Measurements from ENCODE around the gene LRBA.

LRBA gene

DNA sequence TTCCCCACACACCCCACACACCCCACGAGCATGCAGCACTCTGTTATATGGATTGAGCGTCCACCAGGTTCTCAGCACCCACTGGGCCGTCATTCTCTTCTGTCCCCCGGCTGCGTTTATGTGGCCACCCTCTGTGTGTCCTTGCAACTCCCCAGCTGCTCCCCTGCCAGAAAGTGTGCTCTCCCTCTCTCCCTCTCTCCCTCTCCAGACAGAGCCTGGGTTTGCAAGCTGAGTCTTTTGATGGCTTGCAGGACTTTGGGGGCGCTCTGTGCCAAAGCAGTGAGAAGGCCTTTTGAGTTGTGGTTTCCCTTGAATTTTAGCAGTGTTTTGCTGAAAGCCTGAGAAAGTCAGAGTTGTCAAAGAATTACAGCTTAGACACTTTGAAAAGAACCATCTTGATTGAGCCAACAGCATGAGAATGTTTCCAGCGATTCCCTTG lies 763.3 kb downstream of the LRBA start:
- no peaks in the 10 kb centered on the region for H3K4me1 Mint-ChIP-seq
- H3K9me3 Mint-ChIP-seq, result no peaks in the 10 kb centered on the region
- DNase-seq (no peak), ATAC-seq (no peak)
- H3K36me3 Mint-ChIP-seq (ENCODE audit: low read depth), result no peaks in the 10 kb centered on the region
- no peaks in the 10 kb centered on the region for H3K27me3 Mint-ChIP-seq
- H3K4me3 Mint-ChIP-seq, result no peak overlapping the region
- no peak overlapping the region for H3K27ac Mint-ChIP-seq

DNA sequence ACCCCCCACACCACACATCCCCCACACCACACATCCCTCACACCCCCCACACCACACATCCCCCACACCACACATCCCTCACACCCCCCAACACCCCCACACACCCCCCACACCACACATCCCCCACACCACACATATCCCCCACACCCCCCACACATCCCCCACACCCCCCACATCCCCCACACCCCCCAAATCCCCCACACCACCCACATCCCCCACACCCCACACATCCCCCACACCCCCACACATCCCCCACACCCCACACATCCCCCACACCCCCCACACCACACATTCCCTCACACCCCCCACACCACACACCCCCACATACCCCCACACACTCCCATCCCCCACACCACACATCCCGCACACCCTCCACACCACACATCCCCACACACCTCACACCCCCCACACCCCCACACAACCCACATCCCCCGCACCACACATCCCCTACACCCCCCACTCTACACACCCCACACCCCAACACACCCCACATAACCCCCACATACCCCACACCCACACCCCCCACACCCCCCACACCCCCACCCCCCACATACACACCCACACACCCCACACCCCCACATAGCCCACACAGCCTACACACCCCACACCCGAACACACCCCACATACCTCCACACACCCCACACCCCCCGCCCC lies 764.0 kb downstream of the LRBA start:
- no peaks in the 10 kb centered on the region for H3K9me3 Mint-ChIP-seq
- H3K4me3 Mint-ChIP-seq, result no peak overlapping the region
- H3K27me3 Mint-ChIP-seq, result no peaks in the 10 kb centered on the region
- no peaks in the 10 kb centered on the region for H3K4me1 Mint-ChIP-seq
- DNase-seq (no peak), ATAC-seq (no peak)
- no peak overlapping the region for H3K27ac Mint-ChIP-seq
- no peaks in the 10 kb centered on the region for H3K36me3 Mint-ChIP-seq (ENCODE audit: low read depth)

DNA sequence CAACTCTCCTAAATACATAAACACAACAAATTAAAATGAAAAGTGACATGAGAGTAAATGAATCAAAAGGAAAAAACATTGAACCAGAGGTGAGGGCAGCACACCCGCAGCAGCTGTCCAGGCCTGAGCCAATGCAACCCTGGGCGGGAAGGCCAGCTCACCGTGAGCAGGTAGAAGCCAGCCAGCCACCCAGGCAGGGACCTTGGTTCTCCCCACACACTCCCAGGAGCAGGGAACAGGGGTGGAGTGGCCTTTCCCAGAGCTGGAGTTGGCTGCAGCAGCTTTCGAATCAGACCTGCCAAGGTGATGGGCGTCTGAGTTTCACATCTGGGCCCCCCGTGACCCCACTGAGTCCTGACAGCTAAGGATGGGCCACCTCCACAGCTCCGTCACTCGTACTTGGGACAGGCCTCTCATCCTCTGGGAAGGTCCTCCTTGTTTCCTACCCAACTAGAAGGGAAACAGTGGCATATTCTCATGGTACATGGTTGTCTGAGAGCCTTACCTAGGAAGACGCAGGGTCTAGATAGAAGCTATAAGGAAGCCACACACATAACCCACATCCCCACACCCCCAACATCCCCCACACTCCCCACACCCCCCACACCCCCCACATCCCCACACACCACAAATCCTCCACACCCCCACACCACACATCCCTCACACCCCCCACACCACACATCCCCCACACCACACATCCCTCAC lies 764.6 kb downstream of the LRBA start:
- Mint-ChIP-seq H3K9me3 (no peaks in the 10 kb centered on the region), H3K27me3 (no peaks in the 10 kb centered on the region), H3K4me1 (no peaks in the 10 kb centered on the region), H3K36me3 (ENCODE audit: low read depth) (no peaks in the 10 kb centered on the region), H3K4me3 (no peak overlapping the region), H3K27ac (no peak overlapping the region)
- DNase-seq, result no peak
- ATAC-seq, result no peak

DNA sequence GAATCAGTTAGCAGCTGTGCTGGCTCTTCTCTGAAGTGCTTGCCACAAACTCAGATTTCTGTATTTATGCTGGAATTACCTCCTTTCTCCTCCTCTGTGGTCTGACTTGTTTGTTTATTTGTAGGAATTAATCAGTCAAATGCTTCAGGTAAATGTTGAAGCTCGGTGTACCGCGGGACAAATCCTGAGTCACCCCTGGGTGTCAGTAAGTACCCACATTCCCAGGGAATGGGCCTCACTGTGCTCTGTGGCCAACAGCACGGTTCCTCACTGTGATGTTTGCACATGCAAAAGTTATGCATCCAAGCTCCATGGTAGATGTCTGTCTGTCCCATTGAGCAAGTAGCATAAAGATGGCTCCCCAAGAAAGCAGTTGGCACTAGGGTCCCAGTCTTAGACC lies 766.9 kb downstream of the LRBA start:
- H3K27me3 Mint-ChIP-seq, result peaks cover 2% of the 10 kb centered on the region
- no peaks in the 10 kb centered on the region for H3K9me3 Mint-ChIP-seq
- DNase-seq (no peak), ATAC-seq (no peak)
- H3K27ac Mint-ChIP-seq, result no peak overlapping the region
- H3K4me1 Mint-ChIP-seq, result no peaks in the 10 kb centered on the region
- H3K36me3 Mint-ChIP-seq (ENCODE audit: low read depth), result no peaks in the 10 kb centered on the region
- H3K4me3 Mint-ChIP-seq, result no peak overlapping the region

DNA sequence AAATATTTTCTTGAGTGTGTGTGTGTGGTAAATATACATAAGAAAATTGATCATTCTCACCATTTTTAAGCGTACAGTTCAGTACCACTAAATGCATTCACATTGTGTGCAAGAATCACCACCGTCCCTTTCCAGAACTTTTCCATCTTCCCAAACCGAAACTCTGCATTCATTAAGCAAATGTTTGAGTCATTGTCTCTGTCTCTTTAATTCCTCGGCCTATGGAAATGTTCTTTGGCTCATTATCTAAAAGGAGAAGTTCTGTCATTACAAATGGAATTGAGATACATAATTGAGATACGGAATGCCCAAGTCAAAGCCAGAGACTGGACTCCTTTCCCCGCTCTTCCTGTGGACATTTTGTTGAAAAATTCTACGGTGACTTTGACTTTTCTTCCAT lies 767.9 kb downstream of the LRBA start:
- Mint-ChIP-seq H3K27ac (no peak overlapping the region), H3K4me3 (no peak overlapping the region), H3K9me3 (no peaks in the 10 kb centered on the region), H3K36me3 (ENCODE audit: low read depth) (no peaks in the 10 kb centered on the region), H3K4me1 (no peaks in the 10 kb centered on the region), H3K27me3 (peaks cover 7% of the 10 kb centered on the region)
- no peak for ATAC-seq
- no peak for DNase-seq

DNA sequence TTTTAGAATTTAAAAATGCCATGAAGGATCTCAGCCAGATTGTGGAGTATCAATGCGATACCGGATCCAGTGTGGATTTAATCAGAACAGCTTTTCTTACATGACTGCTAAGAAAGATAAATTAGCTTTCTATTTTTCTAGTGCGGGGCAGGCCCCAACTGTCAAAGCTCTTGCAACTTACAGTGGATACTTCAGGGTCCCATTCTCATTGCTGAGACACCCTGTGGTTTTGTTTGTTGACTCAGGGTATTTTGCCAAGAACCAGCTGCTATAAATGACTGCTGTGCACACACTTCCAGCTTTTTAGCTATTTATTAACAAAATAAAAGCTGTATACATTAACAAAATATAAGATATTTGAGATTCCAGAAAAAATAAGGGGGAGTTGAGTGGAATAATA lies 770.5 kb downstream of the LRBA start:
- no peaks in the 10 kb centered on the region for H3K9me3 Mint-ChIP-seq
- H3K27me3 Mint-ChIP-seq, result peaks cover 7% of the 10 kb centered on the region
- no peaks in the 10 kb centered on the region for H3K4me1 Mint-ChIP-seq
- no peak overlapping the region for H3K27ac Mint-ChIP-seq
- H3K36me3 Mint-ChIP-seq (ENCODE audit: low read depth), result no peaks in the 10 kb centered on the region
- H3K4me3 Mint-ChIP-seq, result no peak overlapping the region
- ATAC-seq (no peak), DNase-seq (no peak)

GRCh38 chr4:150243932-150244331 lies 771.2 kb downstream of the LRBA start:
- DNase-seq, result no peak
- Mint-ChIP-seq H3K4me1 (no peaks in the 10 kb centered on the region), H3K27ac (no peak overlapping the region), H3K4me3 (no peak overlapping the region), H3K9me3 (no peaks in the 10 kb centered on the region), H3K36me3 (ENCODE audit: low read depth) (no peaks in the 10 kb centered on the region), H3K27me3 (peaks cover 7% of the 10 kb centered on the region)
- ATAC-seq, result no peak

DNA sequence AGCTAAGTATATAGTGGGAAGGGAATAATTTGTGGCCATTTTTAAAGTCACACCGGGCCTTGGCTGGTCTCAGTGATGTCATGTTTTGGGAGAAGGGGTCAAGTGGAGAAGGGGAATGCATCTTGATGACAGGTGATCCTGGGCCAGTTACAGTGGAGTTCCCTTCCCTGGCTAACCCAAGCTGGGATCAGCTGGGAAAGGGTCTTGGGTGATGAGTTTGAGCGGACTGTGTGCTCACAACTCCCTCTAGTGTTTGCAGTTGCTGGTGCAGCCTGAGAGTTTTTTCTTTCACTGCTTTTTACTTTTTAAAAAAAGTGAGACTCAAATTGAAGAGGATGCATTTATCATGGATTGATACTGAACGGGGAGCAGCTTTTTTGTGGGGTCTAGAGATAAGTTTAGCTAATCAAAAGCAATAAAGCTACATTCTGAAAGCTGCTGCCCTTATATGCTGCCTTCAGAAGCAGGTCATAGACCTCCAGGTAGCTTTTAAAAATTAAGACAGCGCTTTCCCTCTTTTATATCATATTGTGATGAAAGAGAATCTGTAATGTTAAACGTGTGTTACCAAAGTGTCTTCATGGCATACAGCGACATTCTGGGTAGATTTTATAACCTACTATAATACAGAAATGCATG lies 772.1 kb downstream of the LRBA start:
- no peak overlapping the region for H3K27ac Mint-ChIP-seq
- no peaks in the 10 kb centered on the region for H3K36me3 Mint-ChIP-seq (ENCODE audit: low read depth)
- H3K4me3 Mint-ChIP-seq, result no peak overlapping the region
- ATAC-seq (no peak), DNase-seq (peak; percentile 18)
- peaks cover 7% of the 10 kb centered on the region for H3K27me3 Mint-ChIP-seq
- no peaks in the 10 kb centered on the region for H3K4me1 Mint-ChIP-seq
- no peaks in the 10 kb centered on the region for H3K9me3 Mint-ChIP-seq

DNA sequence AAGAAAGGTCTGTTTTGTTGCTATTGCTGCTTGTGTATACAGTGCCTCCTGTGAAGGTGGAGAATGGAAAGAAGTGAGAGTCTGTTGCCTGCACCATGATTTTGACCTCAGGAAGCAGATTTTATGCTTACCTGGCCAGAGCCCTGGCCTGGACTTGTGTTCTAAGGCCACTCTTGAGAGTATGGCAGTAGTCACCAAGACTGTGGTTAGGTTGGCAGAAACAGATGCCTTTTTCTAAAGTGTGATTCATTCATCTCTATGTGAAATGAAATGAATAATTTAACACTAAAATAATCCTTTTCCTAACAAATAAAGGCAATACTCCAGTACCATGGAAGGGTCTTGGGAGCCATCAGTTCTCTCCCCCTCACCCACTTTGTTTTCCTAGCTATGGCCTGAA lies 775.1 kb downstream of the LRBA start:
- Mint-ChIP-seq H3K27ac (no peak overlapping the region), H3K36me3 (ENCODE audit: low read depth) (no peaks in the 10 kb centered on the region), H3K4me3 (no peak overlapping the region), H3K4me1 (no peaks in the 10 kb centered on the region), H3K9me3 (no peaks in the 10 kb centered on the region), H3K27me3 (peaks cover 5% of the 10 kb centered on the region)
- DNase-seq (no peak), ATAC-seq (no peak)

DNA sequence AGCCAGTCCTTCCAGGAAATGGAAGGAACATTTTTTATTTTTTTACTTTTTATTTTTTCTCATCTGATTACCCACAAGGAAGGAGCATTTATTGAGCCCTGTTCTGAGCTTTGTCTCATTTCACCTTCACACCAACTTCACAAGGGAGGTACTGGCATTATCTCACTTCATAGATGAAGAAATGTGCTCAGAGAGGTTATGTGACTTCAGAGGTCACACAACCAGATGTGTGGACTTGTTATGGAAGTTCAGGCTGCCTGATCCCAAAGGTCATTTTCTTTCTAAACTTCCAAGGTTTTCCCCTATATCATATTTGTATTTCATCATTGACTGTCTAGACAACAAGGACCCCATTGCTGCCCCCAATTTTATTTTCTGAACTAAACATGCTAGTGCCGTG lies 776.5 kb downstream of the LRBA start:
- no peaks in the 10 kb centered on the region for H3K4me1 Mint-ChIP-seq
- H3K27me3 Mint-ChIP-seq, result peaks cover 5% of the 10 kb centered on the region
- DNase-seq, result no peak
- no peak overlapping the region for H3K27ac Mint-ChIP-seq
- no peaks in the 10 kb centered on the region for H3K9me3 Mint-ChIP-seq
- no peak for ATAC-seq
- H3K36me3 Mint-ChIP-seq (ENCODE audit: low read depth), result no peaks in the 10 kb centered on the region
- H3K4me3 Mint-ChIP-seq, result no peak overlapping the region

DNA sequence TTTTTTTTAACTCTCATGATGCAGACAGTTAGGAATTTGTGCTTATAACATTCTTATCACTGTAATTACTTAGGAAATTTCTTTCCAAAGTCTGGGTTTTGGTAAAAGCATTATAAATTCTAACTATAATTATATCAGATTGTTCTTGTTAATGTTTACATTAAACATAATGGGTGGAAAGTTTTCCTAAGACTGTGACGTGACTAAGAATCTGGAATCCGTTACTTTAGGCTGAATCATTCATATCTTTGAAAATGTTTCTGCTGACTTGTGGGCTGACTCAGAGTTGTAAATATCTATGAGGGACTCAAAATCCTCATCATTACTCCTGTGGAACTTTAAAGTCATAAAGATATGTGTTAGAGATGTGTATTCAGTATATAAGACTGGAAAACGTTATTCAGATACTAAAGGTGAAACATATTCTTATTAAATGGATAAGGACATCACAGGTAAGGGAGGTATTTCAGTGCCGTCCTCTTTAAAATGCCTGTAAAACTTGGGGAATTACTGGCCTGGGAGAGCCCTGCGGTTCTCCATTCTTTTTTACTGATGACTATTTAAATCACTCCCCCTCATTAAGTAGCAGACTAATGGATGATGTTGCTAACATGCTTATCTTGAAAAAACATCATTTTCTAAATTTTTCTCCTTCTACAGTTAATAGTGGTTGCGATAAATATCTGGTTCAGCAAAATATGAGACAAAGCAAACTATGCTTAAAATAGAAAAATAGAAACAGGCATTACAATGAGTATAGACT lies 777.8 kb downstream of the LRBA start:
- Mint-ChIP-seq H3K4me3 (no peak overlapping the region), H3K27me3 (no peaks in the 10 kb centered on the region), H3K9me3 (no peaks in the 10 kb centered on the region), H3K36me3 (ENCODE audit: low read depth) (no peaks in the 10 kb centered on the region), H3K27ac (no peak overlapping the region), H3K4me1 (no peaks in the 10 kb centered on the region)
- DNase-seq (no peak), ATAC-seq (no peak)

DNA sequence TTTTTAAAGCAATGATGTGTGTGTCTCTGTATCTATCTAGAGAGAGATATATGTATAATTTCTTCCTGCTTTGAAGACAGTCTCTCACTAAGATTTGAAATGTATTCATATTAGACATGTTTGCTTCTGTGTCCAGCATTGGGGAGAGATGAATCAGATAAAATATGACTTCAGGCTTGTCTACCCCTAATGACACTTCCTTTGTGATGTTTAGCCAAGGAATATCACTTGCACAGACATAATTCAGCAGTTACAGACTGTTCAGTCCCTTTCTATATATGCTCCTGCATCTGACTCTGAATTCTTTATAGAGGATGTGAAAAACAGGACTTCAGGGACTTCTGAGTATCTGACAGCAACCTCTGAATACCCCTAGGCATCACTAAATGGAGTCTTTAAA lies 778.5 kb downstream of the LRBA start:
- no peak for ATAC-seq
- H3K4me3 Mint-ChIP-seq, result no peak overlapping the region
- H3K9me3 Mint-ChIP-seq, result no peaks in the 10 kb centered on the region
- H3K27ac Mint-ChIP-seq, result no peak overlapping the region
- H3K4me1 Mint-ChIP-seq, result no peaks in the 10 kb centered on the region
- peaks cover 2% of the 10 kb centered on the region for H3K27me3 Mint-ChIP-seq
- no peaks in the 10 kb centered on the region for H3K36me3 Mint-ChIP-seq (ENCODE audit: low read depth)
- DNase-seq, result no peak

- DNase-seq, result no peak
- no peak overlapping the region for H3K27ac Mint-ChIP-seq
- no peak overlapping the region for H3K4me3 Mint-ChIP-seq
- H3K9me3 Mint-ChIP-seq, result no peaks in the 10 kb centered on the region
- no peaks in the 10 kb centered on the region for H3K4me1 Mint-ChIP-seq
- H3K27me3 Mint-ChIP-seq, result peaks cover 2% of the 10 kb centered on the region
- no peak for ATAC-seq
- H3K36me3 Mint-ChIP-seq (ENCODE audit: low read depth), result no peaks in the 10 kb centered on the region
These were observed 779.2 kb downstream of the LRBA start for GRCh38 chr4:150235808-150236271.

DNA sequence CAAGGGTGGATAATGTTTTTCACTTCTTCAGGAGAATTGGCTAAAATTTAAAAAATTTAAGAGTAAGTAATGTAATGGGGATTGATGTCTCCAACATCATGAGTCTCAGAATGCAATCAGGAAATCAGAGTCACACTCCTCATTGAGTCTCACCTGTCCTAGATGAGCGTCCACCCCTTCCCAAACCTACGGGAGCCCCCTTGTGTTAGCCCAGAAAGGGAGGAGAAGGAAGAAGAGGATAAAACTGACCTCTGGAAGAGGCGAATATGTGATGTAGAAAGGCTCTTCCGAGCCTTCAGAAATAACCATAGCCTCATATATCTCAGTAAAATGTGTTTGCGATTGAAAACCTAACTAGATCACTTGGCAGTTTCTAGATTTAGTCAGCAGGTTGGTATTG lies 779.8 kb downstream of the LRBA start:
- H3K36me3 Mint-ChIP-seq (ENCODE audit: low read depth), result no peaks in the 10 kb centered on the region
- no peak for ATAC-seq
- no peak overlapping the region for H3K4me3 Mint-ChIP-seq
- no peak overlapping the region for H3K27ac Mint-ChIP-seq
- H3K9me3 Mint-ChIP-seq, result no peaks in the 10 kb centered on the region
- H3K4me1 Mint-ChIP-seq, result no peaks in the 10 kb centered on the region
- H3K27me3 Mint-ChIP-seq, result peaks cover 2% of the 10 kb centered on the region
- DNase-seq, result no peak

GRCh38 chr4:150234246-150234645 lies 780.8 kb downstream of the LRBA start:
- peaks cover 2% of the 10 kb centered on the region for H3K27me3 Mint-ChIP-seq

More at GRCh38 chr4:150234246-150234645, 780.8 kb downstream of the LRBA start:
- ATAC-seq (no peak), DNase-seq (no peak)
- no peak overlapping the region for H3K27ac Mint-ChIP-seq
- no peaks in the 10 kb centered on the region for H3K4me1 Mint-ChIP-seq
- H3K36me3 Mint-ChIP-seq (ENCODE audit: low read depth), result no peaks in the 10 kb centered on the region
- no peak overlapping the region for H3K4me3 Mint-ChIP-seq
- H3K9me3 Mint-ChIP-seq, result no peaks in the 10 kb centered on the region
